HG03159 (cell line): ENCODE data around the gene CAMK1G.

Experiments
- ATAC-seq: cut with Tn5 transposase; IDR thresholded peaks from one replicate; pipeline ENCODE4 v1.9.1; 2021; ENCODE audit warnings: mild to moderate bottlenecking, moderate library complexity; ENCODE audit not compliant: unreplicated experiment

CAMK1G gene

DNA sequence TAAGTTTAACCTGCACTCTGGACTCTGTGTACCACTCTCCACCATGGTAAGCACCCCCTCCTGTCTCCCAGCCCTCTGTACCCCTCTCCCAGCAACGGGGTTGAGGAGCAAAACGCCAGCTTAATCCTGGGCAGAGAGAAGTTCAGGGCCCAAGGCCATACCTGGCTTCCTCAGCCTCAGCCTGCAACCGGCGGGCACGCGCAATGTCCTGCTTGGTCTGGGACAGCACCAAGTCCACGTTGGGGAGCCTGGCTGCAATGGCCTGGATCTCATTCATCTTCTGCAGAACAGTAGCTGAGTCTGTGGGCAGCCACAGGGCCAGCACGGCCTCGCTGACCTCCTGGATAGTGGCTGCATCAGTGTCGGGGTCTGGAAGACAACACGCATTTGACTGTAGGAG, 34.8 kb downstream of the CAMK1G start:
- ATAC-seq = no peak

DNA sequence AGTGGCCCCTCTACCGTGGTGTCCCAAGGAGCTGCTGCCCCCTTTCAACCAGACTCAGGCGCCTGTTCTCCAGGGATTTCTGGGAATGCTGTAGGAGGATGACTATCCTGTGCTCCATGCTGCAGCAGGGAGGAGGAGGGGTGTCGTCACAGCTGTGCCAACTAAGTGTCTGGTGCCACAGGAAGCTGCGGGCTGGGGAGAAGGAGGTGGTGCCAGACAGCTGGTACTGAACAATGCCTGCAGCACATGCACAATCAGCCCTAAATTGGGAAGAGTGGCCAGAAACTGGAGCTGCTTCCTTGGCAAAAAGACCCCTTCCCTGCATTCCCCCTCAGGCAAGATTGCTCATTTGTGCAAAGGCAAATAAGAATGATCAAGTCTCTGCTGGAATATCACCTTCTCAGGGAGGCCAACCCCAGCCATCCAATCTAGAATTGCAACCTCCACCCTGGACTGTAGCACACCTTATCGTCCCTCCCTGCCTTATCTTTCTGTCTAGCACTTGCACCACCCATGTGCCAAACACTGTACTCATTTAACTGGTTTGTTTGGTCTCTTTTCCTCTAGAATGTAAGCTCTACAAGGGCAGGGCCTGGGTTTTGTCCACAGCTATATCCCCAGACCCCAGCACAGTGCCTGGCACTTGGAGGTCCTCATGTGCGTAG, 35.4 kb downstream of the CAMK1G start:
- no peak for ATAC-seq

DNA sequence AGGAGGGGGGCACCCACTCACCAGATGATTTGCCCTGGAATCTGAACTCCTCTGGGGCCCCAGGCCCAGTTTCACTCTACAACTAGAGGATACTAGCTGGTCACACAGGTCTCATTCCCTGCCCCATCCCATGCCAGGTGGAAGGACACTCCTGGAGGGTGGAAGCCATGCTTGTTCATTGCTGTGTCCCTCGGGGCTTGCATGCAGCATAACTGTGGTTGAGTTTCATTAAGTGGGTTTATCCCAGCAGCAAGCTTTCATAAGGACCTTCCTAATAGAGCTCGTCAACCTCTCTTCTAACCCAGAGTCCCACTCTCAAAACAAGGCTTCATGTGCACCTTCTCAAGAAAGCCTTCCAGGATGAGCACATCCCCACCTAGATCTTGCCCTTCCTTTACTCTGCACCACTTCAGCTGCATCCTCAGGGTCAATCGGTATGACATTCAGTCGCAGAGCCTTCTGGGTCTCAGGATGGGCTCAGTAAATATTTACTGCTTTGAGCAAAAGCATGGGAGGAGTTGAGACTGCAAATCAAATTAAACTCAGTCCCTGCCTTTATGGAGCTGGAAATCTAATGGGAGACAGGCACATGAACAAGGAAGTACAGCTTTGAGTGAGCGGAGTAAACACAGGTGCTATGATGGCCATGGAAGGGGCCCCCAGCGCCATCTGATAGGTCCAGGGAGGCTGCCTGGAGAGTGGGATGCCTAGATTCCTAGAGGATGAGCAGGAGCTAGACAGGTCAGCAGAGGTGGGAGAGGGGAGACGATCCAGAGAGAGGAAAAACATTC, 36.4 kb downstream of the CAMK1G start:
- no peak for ATAC-seq

DNA sequence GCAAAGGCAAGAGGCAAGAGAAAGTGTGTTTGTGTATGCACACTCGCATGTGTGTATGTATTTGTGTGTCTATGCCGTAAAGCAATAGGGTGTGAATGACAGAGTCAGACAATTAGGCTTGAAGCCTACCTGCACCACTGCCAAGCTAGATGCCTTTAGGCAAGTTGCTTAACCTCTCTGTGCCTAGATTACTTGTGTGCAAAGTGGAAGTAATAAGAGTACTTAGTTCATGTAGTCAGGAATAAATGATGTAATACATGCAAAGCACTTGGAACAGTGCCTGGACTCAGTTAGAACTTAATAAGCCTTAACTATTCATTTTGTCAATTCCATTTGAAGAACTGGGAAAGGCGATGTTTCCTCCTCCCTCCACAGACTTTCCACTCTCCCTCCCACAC, 37.0 kb downstream of the CAMK1G start:
- ATAC-seq = no peak

DNA sequence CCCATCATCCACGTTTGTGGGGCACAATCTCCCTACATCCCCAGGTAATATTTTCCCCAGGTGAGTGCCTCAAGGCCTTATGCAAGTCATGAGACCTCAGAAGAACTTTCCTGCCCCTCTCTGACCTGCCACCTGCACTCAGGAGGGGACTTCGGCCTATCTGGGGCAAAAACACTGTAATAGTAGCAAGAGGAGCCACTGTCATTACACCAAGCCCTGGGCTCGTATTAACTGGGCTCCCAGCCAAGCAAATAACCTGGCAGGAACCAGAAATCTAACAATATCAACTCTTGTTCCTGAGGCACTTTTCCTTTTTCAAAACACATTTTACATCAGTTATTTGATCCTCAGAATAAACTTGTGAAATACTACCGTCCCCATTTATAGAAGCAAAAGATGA, 37.8 kb downstream of the CAMK1G start:
- ATAC-seq = no peak

DNA sequence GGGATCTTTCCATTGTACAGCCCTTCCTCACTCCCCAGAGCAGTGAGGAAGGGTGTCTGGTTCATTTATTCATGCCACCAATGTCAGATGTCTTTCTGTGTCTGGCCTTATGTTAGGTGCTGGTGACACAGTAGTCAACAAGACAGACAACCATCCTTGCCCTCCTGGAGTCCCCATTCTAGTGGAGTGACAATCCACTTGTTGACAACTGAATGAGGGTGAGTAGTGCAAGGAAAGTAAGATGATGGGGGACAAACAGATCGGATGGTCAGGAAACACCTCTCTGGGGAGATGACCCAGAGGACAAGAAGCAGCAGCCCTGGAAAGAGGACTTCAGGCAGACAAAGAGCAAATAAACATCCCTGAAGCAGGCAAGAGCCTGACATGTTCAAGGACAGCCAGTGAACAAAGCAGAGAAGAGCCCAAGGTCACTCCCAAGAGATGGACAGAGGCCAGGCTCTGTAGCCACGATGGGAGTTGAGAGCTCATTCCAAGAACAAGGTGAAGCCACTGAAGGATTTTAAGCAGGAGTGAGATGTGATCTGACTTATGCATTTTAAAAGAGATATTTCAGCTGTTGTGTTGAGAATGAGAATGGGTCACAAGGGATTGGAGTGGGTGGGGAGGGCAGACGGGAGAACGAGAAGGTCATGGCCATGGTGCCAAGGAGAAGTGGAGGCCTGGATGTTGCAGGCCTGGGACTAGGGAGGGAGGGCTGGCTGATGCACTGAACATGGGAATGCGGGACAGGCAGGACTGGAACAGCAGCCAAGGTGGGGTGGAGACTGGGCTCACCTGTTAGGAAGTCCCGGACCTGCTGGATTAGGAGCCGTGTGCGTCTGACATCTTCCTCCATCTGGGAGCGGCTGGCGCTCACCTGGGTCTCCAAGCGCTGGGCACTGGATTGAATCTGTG, 38.5 kb downstream of the CAMK1G start:
- no peak for ATAC-seq

DNA sequence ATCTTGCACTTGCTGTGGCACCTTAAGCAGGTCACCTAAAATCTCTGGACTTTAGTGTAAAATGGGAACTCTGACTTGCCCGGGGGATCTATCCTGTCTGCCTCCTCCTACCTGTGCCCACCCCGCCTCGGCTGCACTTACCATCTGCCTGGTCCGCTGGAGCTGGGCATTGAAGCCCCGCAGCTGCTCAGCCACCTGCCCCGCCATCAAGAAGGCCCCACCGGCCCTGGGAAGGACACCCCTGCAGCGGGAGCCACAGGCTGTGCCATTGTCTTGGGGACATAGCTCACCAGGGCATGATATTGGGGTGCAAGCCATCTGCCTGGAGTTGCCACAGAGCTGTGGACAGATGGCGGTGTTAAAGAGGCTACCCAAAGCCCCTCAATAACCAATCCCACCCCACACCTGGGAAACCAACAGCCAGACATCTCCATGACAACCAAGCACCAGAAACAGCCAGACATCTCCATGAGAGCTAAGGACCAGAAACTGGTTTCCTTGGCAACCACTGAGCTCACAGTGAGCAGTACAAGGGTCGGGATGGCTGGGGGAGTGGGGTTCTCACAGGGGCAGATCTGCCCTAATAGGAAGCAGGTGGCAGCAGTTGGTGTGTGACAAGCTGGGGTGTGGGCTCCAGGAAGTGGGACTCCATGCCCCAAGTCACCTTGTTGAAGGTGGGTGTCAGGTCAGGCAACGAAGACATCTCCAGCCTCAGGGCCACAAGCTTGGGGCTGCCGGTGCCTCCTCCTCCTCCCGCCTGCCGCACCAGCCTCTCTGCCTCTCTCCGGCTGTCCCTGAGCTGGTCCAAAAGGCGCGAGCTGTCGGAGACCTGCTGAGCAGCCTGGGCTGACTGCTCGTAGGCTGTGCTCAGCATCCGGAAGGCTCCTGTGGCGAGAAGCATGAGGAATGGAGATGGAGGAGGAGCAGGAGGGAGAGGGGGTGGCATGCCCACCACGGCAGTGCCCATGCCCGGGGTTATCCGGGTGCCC, 39.6 kb downstream of the CAMK1G start:
- no peak for ATAC-seq

DNA sequence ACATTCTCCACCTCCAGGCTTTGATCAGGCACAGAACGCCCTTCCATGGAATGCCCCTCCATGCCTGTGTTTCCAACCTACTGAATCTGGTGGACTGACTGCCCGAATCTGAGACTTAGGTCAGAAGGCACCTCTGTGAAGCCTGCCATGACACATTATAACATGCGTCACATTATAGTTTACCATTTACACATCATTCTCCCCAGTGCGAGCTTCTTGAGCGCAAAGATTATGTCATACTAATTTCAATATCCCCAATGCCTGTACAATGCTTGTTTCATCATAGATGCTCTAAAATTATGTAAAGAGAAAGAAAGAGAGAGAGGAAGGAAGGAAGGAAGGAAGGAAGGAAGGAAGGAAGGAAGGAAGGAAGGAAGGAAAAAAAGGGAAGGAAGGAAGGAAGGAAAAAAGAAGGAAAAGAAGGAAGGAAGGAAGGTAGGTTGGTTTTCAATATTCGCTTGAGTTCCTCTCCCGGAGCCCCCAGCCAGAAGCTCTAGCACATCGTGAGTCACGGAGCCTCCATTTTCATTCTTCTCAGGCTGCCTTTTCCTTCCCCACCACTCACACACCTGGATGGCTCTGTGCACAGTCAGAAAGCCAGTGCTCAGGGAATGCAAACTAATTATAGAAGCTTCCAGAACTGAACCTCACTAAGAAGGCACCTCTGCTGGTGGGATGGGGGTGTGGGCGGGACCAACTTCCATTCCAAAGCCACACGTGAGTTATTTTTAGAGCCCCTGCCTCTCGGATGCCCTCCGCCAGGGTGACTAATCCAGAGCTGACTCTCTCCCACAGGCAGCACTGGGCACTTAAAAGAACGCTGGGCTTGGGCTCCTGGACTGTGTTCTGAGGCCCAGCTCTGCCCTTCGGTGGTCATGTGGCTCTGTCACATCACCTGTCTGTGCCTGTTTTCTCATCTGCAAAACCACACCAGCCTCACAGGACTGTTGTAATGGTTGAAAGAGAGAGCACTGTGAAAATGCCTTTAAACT, 41.3 kb downstream of the CAMK1G start:
- ATAC-seq = no peak

DNA sequence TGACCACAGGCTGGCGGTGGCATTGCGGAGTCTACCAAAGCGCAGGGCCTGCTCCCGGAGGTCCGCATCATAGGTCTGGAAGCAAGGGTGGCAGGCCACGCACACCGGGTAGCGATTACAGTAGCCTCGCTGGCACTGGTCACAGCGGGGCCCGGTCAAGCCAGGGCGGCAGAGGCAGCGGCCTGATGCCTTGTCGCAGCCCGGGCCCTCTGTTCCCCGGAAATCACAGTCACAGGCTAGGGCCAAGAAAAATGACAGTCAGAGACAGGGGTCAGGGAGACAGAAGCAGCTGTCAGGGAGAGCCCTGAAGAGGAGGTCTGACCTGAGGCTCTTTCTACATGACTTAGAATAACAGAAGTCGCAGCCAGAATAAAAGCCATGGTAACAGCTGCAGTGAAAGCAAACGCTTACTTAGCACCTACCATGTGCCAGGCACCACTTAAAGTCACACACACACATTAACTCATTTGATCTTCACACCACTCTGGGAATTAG, 42.3 kb downstream of the CAMK1G start:
- no peak for ATAC-seq

DNA sequence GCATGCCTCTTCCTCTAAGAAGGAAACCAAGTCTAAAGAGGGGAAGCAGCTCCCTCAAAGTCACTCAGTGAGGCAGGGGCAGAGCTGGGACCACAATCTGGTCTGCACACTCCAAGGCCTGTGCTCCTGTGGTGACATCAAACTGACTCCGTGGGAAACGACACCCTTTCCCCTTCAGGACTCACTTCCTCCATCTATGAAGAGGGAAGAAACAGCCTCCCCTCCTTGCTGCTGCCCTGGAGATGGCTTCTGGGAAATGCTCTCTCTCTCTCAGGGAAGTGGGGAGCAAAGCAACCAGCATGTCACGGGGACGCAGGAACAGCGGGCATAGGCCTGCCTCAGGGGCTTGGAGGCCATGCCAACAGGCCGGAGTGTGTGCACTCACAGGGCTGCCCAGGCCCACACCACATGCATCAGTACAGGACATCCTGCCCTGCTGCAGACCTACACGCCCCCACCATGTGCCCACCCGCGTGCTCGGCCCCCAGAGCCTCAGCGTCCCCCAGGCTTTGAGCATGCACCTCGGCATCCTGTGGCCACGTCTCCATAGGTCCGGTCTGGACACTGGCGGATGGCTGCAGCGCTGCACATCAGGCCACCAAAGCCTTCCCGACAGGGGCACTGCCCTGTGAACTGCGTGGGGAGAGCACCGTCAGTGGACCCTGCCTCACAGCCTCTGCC, 43.0 kb downstream of the CAMK1G start:
- ATAC-seq = no peak

DNA sequence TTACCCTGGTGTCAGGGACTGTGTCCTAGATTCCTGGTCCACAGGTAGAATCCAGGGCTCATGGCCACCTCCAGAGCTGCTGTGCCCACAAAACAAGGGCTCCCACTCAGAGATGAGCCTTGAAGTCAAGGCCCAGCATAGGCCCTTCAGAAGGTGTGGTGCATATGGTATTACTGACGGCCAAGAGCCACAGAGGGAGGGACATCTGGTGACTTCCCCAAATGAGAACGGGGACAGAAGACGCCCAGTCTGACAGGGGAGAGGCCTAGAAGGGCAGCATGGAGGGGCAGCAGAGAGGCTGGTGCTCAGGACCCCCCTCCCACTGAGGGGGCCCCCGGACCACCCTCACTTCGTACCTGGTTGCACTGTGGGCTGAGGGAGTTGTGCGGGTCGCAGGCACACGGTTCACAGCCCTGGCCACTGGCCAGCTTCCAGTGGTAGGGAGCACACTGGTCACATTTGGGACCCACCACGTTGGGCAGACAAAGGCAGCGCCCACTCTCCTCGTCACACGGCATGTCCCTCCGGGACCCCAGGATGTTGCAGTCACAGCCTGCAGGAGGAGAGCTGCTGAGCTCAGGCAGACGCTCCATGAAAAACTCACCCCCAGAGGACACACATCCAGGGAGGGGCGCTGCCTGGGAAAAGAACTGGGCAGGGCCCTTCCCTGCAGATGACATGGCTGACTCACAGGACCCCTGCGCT, 43.7 kb downstream of the CAMK1G start:
- ATAC-seq = peak; percentile 21

DNA sequence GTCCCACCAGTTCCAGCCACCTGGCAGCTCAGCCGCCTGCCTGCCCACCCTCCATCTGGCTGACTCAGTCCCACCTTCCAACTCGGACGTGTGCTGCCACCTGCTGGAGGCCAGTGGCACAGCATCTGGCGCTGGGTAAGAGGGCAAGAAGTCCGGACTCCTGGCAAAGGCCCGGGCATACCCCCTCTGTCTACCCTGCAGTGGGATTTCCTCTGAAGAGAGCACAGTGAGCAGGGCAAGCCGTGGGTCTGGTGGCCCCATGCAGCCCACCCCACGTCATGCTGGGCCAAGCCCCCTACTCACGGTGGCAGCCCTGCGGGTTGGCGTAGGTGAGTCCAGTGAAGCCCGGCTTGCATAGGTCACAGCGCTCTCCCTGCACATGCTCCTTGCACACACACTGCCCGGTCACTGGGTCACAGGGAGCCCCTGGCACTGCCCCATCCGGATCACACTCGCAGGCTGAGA, 44.2 kb downstream of the CAMK1G start:
- ATAC-seq = peak; percentile 88

DNA sequence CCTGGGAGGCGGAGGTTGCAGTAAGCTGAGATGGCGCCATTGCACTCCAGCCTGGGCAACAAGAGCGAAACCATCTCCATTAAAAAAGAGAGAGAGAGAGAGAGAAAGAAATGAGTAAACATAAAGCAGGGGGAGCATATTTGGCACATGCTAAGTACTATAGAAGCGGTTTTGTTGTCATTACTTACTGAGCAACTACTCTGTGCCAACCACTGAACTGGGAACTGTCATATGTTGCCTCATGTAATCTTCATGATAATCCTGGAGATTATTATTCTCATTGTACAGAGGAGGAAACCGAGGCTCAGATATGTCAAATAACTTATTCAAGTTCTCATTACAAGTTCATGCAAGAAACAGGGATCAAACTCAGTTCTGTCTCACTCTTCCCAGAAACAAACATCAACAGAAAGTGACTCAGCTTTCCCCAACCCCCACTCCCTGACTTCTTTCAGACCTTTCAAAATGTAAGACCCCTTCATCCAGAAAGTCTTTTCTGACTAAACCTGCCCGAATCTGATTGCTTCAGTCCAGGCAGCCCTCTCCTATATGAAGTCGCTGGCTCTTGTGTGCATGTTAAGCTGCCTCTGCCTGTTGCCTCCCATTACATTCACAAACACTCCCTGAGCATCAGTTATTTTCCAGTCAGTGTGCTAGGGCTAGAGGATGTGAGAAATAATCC, 45.2 kb downstream of the CAMK1G start:
- no peak for ATAC-seq

DNA sequence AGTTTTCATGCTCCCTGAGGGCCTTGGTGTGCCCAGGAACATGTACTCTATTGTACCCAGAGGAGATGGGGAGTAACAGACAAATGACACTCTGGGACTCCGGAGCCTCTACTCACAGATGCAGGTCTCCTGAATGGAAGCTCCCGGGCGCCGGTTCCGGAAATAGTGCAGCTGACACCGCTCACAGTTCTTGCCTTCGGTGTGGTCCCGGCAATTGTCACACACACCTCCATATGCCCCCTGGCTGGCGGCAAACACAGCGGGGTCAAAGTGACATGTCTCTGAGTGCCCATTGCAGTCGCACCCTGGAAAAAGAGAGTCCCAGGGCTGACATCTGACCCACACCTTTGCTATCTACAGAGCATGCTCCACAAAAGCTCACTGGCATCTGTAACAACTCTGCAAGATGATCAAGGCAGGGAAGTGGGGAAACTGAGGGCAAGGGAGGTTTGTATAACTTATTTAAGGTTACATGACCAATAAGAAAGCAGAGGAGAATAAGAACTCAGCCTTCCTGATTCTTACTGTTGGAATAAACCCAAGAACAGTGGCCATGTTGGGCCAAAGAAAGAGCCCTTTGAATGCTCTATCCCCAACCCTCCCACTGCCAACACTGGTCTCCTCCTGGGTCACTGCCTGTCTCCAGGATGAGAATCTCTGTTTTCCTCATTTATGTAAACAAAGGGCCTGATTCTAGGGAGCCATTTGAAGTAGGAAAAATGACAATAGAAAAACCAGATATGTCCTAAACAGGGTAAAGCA, 46.3 kb downstream of the CAMK1G start:
- ATAC-seq = no peak

DNA sequence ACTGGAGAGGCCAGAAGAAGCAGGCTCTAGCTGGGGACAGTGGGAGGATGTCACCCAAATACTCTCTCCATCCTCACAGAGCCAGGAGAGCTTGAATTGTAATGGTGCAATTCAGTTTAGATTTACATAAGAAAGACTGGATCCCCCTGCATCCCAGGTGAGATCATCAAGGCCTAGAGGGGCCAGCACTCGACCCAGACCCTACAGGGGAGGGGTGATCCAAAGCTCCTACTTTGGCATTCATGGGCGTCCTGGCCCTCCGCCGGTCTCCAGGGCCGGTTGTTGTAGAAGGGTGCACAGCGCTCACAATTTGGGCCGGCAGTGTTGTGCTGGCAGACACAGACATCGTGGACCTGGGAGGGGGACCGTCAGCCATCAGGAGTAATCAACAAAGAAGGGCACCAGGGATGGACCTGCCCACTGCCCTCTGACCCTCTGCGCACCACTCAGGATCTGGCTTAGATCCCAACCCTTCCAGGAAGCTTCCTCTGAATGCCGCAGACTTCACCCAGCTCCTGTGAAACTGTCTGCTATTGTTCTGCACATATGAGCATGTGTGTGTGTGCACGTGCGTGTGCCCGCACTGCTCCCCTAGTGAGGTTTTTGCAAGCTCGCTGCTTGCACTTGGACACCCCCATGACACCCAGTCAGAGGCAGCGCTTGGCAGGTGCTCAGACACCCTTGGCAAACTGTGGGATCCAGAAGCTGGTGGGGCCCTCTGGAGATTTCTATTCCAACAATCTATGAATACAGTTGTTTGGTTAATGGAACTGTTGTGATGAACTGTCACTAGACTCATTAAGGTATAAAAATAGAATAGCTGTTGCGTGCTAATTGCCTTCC, 47.1 kb downstream of the CAMK1G start:
- ATAC-seq = no peak
